HepG2 (cell line): ENCODE data around the gene MRPL58. TPM values are rescaled to one million over a fixed set of nuclear protein-coding genes. Genes with fewer than 3 reads are reported as not detected.

ENCODE experiments used
- E2F5 ChIP-seq: sonication (generic); formaldehyde crosslinking; conservative IDR thresholded peaks from 2 replicates; pipeline ENCODE4 v1.4.0; 2020; ENCODE audit warnings: missing genetic modification reagents
- ETV5 ChIP-seq: IDR thresholded peaks from 2 replicates; pipeline ENCODE4 v1.6.1; 2018; ENCODE audit warnings: missing biosample characterization, missing genetic modification reagents, inconsistent platforms, borderline replicate concordance
- FOXO1 ChIP-seq: sonication (generic); formaldehyde crosslinking; IDR thresholded peaks from 2 replicates; pipeline ENCODE4 v1.4.0; 2020; ENCODE audit warnings: missing genetic modification reagents
- HDAC2 ChIP-seq: sonication (generic); formaldehyde crosslinking; IDR thresholded peaks from 2 replicates; pipeline ENCODE4 v1.4.0; 2020; ENCODE audit warnings: missing genetic modification reagents
- JUNB ChIP-seq: sonication (generic); formaldehyde crosslinking; IDR thresholded peaks from 2 replicates; pipeline ENCODE4 v1.8.0; 2022; ENCODE audit warnings: missing genetic modification reagents, mild to moderate bottlenecking, borderline replicate concordance
- KAT7 ChIP-seq: IDR thresholded peaks from 2 replicates; pipeline ENCODE4 v1.6.1; 2018; ENCODE audit warnings: borderline replicate concordance, missing compliant biosample characterization
- KLF12 ChIP-seq: sonication (generic); formaldehyde crosslinking; IDR thresholded peaks from 2 replicates; pipeline ENCODE4 v1.4.0; 2020; ENCODE audit warnings: missing genetic modification reagents, borderline replicate concordance
- MATR3 ChIP-seq: sonication (generic); formaldehyde crosslinking; IDR thresholded peaks from 2 replicates; pipeline ENCODE4 v1.4.0; 2020; ENCODE audit warnings: missing genetic modification reagents
- MED13 ChIP-seq: sonication (generic); formaldehyde crosslinking; IDR thresholded peaks from 2 replicates; pipeline ENCODE4 v1.5.0; 2020; ENCODE audit warnings: missing genetic modification reagents
- PAX8 ChIP-seq: sonication (generic); formaldehyde crosslinking; IDR thresholded peaks from 2 replicates; pipeline ENCODE4 v1.8.0; 2022; ENCODE audit warnings: mild to moderate bottlenecking, missing genetic modification reagents, borderline replicate concordance
- RFX3 ChIP-seq: IDR thresholded peaks from 2 replicates; pipeline ENCODE4 v1.6.1; 2016; ENCODE audit warnings: missing biosample characterization, missing genetic modification reagents
- SIN3A ChIP-seq: IDR thresholded peaks from 2 replicates; pipeline ENCODE4 v1.6.1; 2011; ENCODE audit warnings: low read depth, mild to moderate bottlenecking, control low read depth, low read length, borderline replicate concordance
- ZKSCAN8 ChIP-seq: IDR thresholded peaks from 2 replicates; pipeline ENCODE4 v1.6.1; 2016; ENCODE audit warnings: borderline replicate concordance, missing genetic modification reagents, missing compliant biosample characterization
- ZNF280B ChIP-seq: sonication (generic); formaldehyde crosslinking; IDR thresholded peaks from 2 replicates; pipeline ENCODE4 v1.5.0; 2020; ENCODE audit warnings: missing genetic modification reagents, mild to moderate bottlenecking, borderline replicate concordance
- ZNF430 ChIP-seq: sonication (generic); formaldehyde crosslinking; IDR thresholded peaks from 2 replicates; pipeline ENCODE4 v1.9.0; 2021; ENCODE audit warnings: mild to moderate bottlenecking, missing genetic modification reagents
- ZNF501 ChIP-seq: sonication (generic); formaldehyde crosslinking; IDR thresholded peaks from 2 replicates; pipeline ENCODE4 v1.5.1; 2020; ENCODE audit warnings: mild to moderate bottlenecking, moderate library complexity, missing genetic modification reagents
- ZNF616 ChIP-seq: sonication (generic); formaldehyde crosslinking; IDR thresholded peaks from 2 replicates; pipeline ENCODE4 v1.5.0; 2020; ENCODE audit warnings: low read depth, mild to moderate bottlenecking, missing genetic modification reagents
- ZNF660 ChIP-seq: sonication (generic); formaldehyde crosslinking; IDR thresholded peaks from 2 replicates; pipeline ENCODE4 v1.5.1; 2020; ENCODE audit warnings: mild to moderate bottlenecking, low read depth, missing genetic modification reagents, borderline replicate concordance
- ZNF704 ChIP-seq: sonication (generic); formaldehyde crosslinking; IDR thresholded peaks from 2 replicates; pipeline ENCODE4 v1.8.1; 2023; ENCODE audit warnings: mild to moderate bottlenecking, inconsistent platforms, moderate library complexity, missing genetic modification reagents, borderline replicate concordance
- ZNF781 ChIP-seq: sonication (generic); formaldehyde crosslinking; IDR thresholded peaks from 2 replicates; pipeline ENCODE4 v1.5.1; 2020; ENCODE audit warnings: borderline replicate concordance, mild to moderate bottlenecking, missing genetic modification reagents; ENCODE audit errors: not compliant biosample characterization
- polyA plus RNA-seq, 8 experiments: library from polyadenylated mRNA; depleted of rRNA in 3 of 8; stranded (reverse) in 7 of 8; unstranded in 1 of 8; fragments of >200 nt; fragmentation: Illumina TruSeq in 4 of 8; extraction: Trizol in 4 of 8; gene quantifications; 2 replicates each; pipeline versions ENCODE4 v1.2.1 to v1.2.3, GENCODE V29; 2011 to 2016; ENCODE audit warnings: low read depth in 4 of 8, missing spikeins in 1 of 8, mixed read lengths in 1 of 8; ENCODE audit not compliant: insufficient read depth in 1 of 8
- total RNA-seq, 5 experiments: library from RNA; depleted of rRNA; stranded (reverse); fragments of >200 nt; fragmentation: Illumina TruSeq; extraction: Trizol; gene quantifications; 2 replicates each; pipeline ENCODE4 v1.2.3, GENCODE V29; 2016; ENCODE audit warnings: low read depth in 1 of 5
- TF ChIP-seq, protein P1 (sequence below): sonication (generic); formaldehyde crosslinking; IDR thresholded peaks from 2 replicates; pipeline ENCODE4 v1.4.0; 2020; ENCODE audit warnings: mild to moderate bottlenecking, missing genetic modification reagents
- TF ChIP-seq, protein P2 (sequence below): sonication (generic); formaldehyde crosslinking; IDR thresholded peaks from 2 replicates; pipeline ENCODE4 v1.4.0; 2020; ENCODE audit warnings: missing genetic modification reagents

The MRPL58 gene
- total and polyA plus RNA-seq, 2 of the 13 experiments (the other 11 are each of a cell fraction or from before 2014, with no cell fraction given), result 44.9 to 68.9 TPM

DNA sequence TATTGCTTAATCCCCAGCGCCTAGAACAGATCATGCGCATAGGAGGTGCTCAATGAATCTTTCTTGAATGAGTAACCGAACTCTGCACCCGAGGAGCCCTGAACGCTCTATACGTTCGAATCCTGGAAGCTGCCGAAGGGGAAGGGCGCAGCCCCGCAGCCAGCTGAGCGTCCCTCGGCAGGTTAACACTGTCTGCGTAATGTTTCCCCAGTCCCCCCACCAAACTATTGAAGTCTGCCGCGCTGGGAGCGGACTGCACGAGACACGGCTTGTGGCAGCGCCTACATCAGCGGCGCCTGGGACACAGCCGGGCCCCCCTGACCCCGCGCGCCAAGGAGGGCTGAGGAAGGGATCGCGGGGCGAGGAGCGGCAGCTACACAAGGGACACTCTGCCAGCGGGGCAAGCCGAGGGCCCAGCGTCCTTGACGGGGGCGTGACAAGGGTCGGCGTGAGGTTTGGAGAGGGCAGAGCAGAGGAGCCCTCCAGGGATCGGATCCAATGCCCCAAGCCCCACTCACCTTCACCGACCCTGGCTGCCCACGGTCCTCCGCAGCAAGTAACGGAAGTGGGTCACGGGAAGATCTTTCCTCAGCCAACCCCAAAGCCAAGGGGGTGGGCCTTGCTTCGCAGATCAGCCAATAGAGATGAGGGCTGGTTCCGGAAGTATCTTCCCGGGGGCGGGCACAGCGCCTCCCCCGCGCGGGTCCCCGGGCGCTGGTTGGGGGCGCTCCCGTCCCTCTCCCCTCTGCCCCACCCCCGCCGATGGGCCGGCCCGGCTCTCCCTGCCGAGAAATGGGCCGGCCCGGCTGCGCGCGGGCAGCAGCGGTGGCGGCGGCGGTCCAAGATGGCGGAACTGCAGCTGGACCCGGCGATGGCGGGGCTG, 34.2 kb downstream of the MRPL58 start, which contains the start of the genes ATP5PD and KCTD2 (continued):
- TF ChIP-seq ZNF280B (CRISPR knock-in tag) (peak; percentile 81; the same call in 1 of the 2 replicates), RFX3 (CRISPR knock-in tag) (no peak), ZNF430 (CRISPR knock-in tag) (no peak), E2F5 (CRISPR knock-in tag) (peak; percentile 79; the same call in 1 of the 2 replicates), MED13 (CRISPR knock-in tag) (no peak), PAX8 (CRISPR knock-in tag) (peak; percentile 51; the same call in 1 of the 2 replicates), JUNB (CRISPR knock-in tag) (no peak), ZKSCAN8 (CRISPR knock-in tag) (peak; percentile 48; the same call in 1 of the 2 replicates), ZNF781 (no peak), MATR3 (CRISPR knock-in tag) (no peak), ZNF704 (CRISPR knock-in tag) (no peak), KAT7 (CRISPR knock-in tag) (peak; percentile 96), ZNF616 (CRISPR knock-in tag) (peak; percentile 90), ZNF501 (CRISPR knock-in tag) (peak; percentile 95), ZNF660 (CRISPR knock-in tag) (no peak), KLF12 (CRISPR knock-in tag) (peak; percentile 62; the same call in 1 of the 2 replicates), SIN3A (no peak), HDAC2 (CRISPR knock-in tag) (peak; percentile 60; the same call in 1 of the 2 replicates), FOXO1 (CRISPR knock-in tag) (peak; percentile 35; the same call in 1 of the 2 replicates), ETV5 (CRISPR knock-in tag) (peak; percentile 67; the same call in 1 of the 2 replicates)
- TF ChIP-seq, protein P1, sequence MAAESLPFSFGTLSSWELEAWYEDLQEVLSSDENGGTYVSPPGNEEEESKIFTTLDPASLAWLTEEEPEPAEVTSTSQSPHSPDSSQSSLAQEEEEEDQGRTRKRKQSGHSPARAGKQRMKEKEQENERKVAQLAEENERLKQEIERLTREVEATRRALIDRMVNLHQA (CRISPR knock-in tag), result no peak
- TF ChIP-seq, protein P2, sequence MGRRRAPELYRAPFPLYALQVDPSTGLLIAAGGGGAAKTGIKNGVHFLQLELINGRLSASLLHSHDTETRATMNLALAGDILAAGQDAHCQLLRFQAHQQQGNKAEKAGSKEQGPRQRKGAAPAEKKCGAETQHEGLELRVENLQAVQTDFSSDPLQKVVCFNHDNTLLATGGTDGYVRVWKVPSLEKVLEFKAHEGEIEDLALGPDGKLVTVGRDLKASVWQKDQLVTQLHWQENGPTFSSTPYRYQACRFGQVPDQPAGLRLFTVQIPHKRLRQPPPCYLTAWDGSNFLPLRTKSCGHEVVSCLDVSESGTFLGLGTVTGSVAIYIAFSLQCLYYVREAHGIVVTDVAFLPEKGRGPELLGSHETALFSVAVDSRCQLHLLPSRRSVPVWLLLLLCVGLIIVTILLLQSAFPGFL, result no peak
